ENCODE results near the gene FRMD4A. TPM values are rescaled to one million over a fixed set of nuclear protein-coding genes. Genes with fewer than 3 reads are reported as not detected.

The FRMD4A gene
- polyA plus RNA-seq, 1 of the 3 experiments (the other 2 are of a cell fraction) = 37.7 TPM

DNA sequence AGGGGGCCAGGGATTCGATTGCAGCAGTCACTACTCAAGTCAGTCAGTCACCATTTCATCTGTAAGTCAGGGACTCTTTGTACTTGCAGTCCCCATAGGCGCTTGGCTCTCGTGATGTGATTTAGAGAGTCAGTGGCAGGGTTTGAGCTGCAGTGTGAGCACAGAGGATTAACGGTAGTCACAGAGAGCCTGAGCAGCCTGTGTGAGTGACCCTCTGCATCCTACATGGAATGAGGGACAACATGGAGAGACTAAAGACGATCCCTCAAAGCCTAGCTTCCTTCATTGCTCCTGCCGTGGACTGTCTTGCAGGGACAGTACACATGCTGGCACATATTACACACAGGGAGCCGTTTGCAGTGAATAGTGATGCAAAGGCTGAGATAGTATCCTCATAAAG is 687.7 kb downstream of the FRMD4A start:
- no peaks in the 10 kb centered on the region for H3K4me1 ChIP-seq (ENCODE audit: control insufficient read depth in 1 of 2, insufficient read depth in 2 of 2, low read depth in 1 of 2, low read length in 1 of 2)
- peaks cover 66 to 73% of the 10 kb centered on the region in 2 experiments for H3K36me3 ChIP-seq (replicated peaks in 1 of 2; ENCODE audit: control insufficient read depth in 1 of 2, insufficient read depth in 2 of 2, low read length in 1 of 2)
- no peak overlapping the region for H3K4me3 ChIP-seq (ENCODE audit: low read depth in 2 of 2, low read length in 1 of 2)
- no peaks in the 10 kb centered on the region for H3K79me2 ChIP-seq (ENCODE audit: insufficient read depth)
- no peak overlapping the region for H2AFZ ChIP-seq (ENCODE audit: low read depth)
- no peak for TF ChIP-seq GATA2 (CRISPR knock-in tag; IDR thresholded peaks at IDR 0.05)
- no peak for TF ChIP-seq FOXM1 (IDR thresholded peaks at IDR 0.05; ENCODE audit: low read depth)
- TF ChIP-seq, protein P1, sequence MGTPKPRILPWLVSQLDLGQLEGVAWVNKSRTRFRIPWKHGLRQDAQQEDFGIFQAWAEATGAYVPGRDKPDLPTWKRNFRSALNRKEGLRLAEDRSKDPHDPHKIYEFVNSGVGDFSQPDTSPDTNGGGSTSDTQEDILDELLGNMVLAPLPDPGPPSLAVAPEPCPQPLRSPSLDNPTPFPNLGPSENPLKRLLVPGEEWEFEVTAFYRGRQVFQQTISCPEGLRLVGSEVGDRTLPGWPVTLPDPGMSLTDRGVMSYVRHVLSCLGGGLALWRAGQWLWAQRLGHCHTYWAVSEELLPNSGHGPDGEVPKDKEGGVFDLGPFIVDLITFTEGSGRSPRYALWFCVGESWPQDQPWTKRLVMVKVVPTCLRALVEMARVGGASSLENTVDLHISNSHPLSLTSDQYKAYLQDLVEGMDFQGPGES (IDR thresholded peaks at IDR 0.05; ENCODE audit: low read depth, low read length) = no peak
- no peak for TF ChIP-seq RFX5 (IDR thresholded peaks at IDR 0.05; ENCODE audit: low read length)
- no peak for TF ChIP-seq RAD21 (IDR thresholded peaks at IDR 0.05; ENCODE audit: low read length)
- no peak for TF ChIP-seq CHD2 (IDR thresholded peaks at IDR 0.05; ENCODE audit: low read length, partially characterized antibody)
- TF ChIP-seq SMC3 (IDR thresholded peaks at IDR 0.05; ENCODE audit: low read depth, low read length) = no peak
- TF ChIP-seq EP300 (IDR thresholded peaks at IDR 0.05; ENCODE audit: borderline replicate concordance in 1 of 2, low read depth in 1 of 2, low read length in 1 of 2) = no peak
- no peak for TF ChIP-seq TEAD4 (IDR thresholded peaks at IDR 0.05; ENCODE audit: borderline replicate concordance, insufficient read depth)
- no peak for TF ChIP-seq RCOR1 (IDR thresholded peaks at IDR 0.05; ENCODE audit: low read length)
- TF ChIP-seq GABPA (IDR thresholded peaks at IDR 0.05; ENCODE audit: low read depth) = no peak
- TF ChIP-seq YY1 (IDR thresholded peaks at IDR 0.05; ENCODE audit: low read depth) = no peak
- ChIA-PET CTCF (interaction anchor here (4.6 kb wide), 1 partner anchor 17 kb away, joined by 18 read pairs; no protein-coding TSS in a partner anchor), POLR2A (no interaction called here)
- H3K9ac ChIP-seq = no peak overlapping the region
- DNase-seq = no peak
- no peak overlapping the region for H3K27ac ChIP-seq (ENCODE audit: low read depth in 2 of 2, low read length in 1 of 2)
- no peaks in the 10 kb centered on the region for H3K9me3 ChIP-seq
- WGBS (ENCODE audit: low lambda C conversion rate) = 73% methylated on average over 6 of the region's 7 CpGs
- H3K4me2 ChIP-seq = no peak overlapping the region
- H3K27me3 ChIP-seq (ENCODE audit: insufficient read depth) = no peaks in the 10 kb centered on the region
- H4K20me1 ChIP-seq (ENCODE audit: insufficient read depth) = no peaks in the 10 kb centered on the region
- H3K9me2 ChIP-seq = no peaks in the 10 kb centered on the region
- H3F3A ChIP-seq (replicated peaks; ENCODE audit: insufficient read depth) = peaks cover 24% of the 10 kb centered on the region

GRCh38 chr10:13642293-13642692 is 688.4 kb downstream of the FRMD4A start:
- no peak overlapping the region for H3K4me2 ChIP-seq
- no peaks in the 10 kb centered on the region for H3K9me3 ChIP-seq
- H3K27ac ChIP-seq (ENCODE audit: low read depth in 2 of 2, low read length in 1 of 2) = no peak overlapping the region
- POLR2A ChIA-PET = no interaction called here
- H3K9me2 ChIP-seq = no peaks in the 10 kb centered on the region
- no peak overlapping the region for H3K4me3 ChIP-seq (ENCODE audit: low read depth in 2 of 2, low read length in 1 of 2)
- H3K27me3 ChIP-seq (ENCODE audit: insufficient read depth) = no peaks in the 10 kb centered on the region
- peaks cover 26% of the 10 kb centered on the region for H3F3A ChIP-seq (replicated peaks; ENCODE audit: insufficient read depth)
- H4K20me1 ChIP-seq (ENCODE audit: insufficient read depth) = no peaks in the 10 kb centered on the region
- H3K79me2 ChIP-seq (ENCODE audit: insufficient read depth) = no peaks in the 10 kb centered on the region
- no peak for DNase-seq
- peaks cover 59 to 68% of the 10 kb centered on the region in 2 experiments for H3K36me3 ChIP-seq (replicated peaks in 1 of 2; ENCODE audit: control insufficient read depth in 1 of 2, insufficient read depth in 2 of 2, low read length in 1 of 2)
- no peak overlapping the region for H3K9ac ChIP-seq
- H3K4me1 ChIP-seq (ENCODE audit: control insufficient read depth in 1 of 2, insufficient read depth in 2 of 2, low read depth in 1 of 2, low read length in 1 of 2) = no peaks in the 10 kb centered on the region; a peak in 1 of 4 replicates
- 93% methylated on average over 2 of the region's 2 CpGs for WGBS (ENCODE audit: low lambda C conversion rate)
- CTCF ChIA-PET = interaction anchor here (4.6 kb wide), 1 partner anchor 18 kb away, joined by 18 read pairs; no protein-coding TSS in a partner anchor
- no peak overlapping the region for H2AFZ ChIP-seq (ENCODE audit: low read depth)
- no peak for TF ChIP-seq FOXJ3 (CRISPR knock-in tag; IDR thresholded peaks at IDR 0.05)
- TF ChIP-seq, protein P2, sequence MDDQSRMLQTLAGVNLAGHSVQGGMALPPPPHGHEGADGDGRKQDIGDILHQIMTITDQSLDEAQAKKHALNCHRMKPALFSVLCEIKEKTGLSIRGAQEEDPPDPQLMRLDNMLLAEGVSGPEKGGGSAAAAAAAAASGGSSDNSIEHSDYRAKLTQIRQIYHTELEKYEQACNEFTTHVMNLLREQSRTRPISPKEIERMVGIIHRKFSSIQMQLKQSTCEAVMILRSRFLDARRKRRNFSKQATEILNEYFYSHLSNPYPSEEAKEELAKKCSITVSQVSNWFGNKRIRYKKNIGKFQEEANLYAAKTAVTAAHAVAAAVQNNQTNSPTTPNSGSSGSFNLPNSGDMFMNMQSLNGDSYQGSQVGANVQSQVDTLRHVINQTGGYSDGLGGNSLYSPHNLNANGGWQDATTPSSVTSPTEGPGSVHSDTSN (IDR thresholded peaks at IDR 0.05) = no peak
- TF ChIP-seq JUND (IDR thresholded peaks at IDR 0.05) = no peak
- no peak for TF ChIP-seq MEF2A (IDR thresholded peaks at IDR 0.05; ENCODE audit: borderline replicate concordance, low read depth)
- no peak for TF ChIP-seq ELF1 (IDR thresholded peaks at IDR 0.05)
- no peak for TF ChIP-seq TAF1 (IDR thresholded peaks at IDR 0.05; ENCODE audit: borderline replicate concordance, low read depth, low read length)
- no peak for TF ChIP-seq FOSL2 (IDR thresholded peaks at IDR 0.05; ENCODE audit: borderline replicate concordance, low read depth)
- TF ChIP-seq REST (IDR thresholded peaks at IDR 0.05; ENCODE audit: low read depth, low read length) = no peak
- no peak for TF ChIP-seq RXRA (IDR thresholded peaks at IDR 0.05; ENCODE audit: borderline replicate concordance, low read depth)
- TF ChIP-seq TCF12 (IDR thresholded peaks at IDR 0.05) = no peak
- no peak for TF ChIP-seq TEAD4 (IDR thresholded peaks at IDR 0.05; ENCODE audit: borderline replicate concordance, insufficient read depth)
- no peak for TF ChIP-seq MXI1 (IDR thresholded peaks at IDR 0.05; ENCODE audit: low read depth, low read length)
- TF ChIP-seq, protein P3, sequence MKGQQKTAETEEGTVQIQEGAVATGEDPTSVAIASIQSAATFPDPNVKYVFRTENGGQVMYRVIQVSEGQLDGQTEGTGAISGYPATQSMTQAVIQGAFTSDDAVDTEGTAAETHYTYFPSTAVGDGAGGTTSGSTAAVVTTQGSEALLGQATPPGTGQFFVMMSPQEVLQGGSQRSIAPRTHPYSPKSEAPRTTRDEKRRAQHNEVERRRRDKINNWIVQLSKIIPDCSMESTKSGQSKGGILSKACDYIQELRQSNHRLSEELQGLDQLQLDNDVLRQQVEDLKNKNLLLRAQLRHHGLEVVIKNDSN (IDR thresholded peaks at IDR 0.05; ENCODE audit: borderline replicate concordance, low read depth) = no peak
- TF ChIP-seq RFX5 (IDR thresholded peaks at IDR 0.05; ENCODE audit: low read length) = no peak
- no peak for TF ChIP-seq SMC3 (IDR thresholded peaks at IDR 0.05; ENCODE audit: low read depth, low read length)
